GM12864 (cell line): ENCODE results near the gene CACNA1E.
"Not testable (repeated sequence)": the region's sequence is repeated elsewhere in the genome, so short reads cannot be mapped to it uniquely, and the experiment has no call there.

Source experiments
- DNase-seq: peaks from one replicate; pipeline ENCODE4 v3.0.0-alpha.2; 2011; ENCODE audit warnings: low read depth
- H3K4me3 ChIP-seq: 2 replicates; pipeline ENCODE4 v1.5.1; 2011; ENCODE audit warnings: mild to moderate bottlenecking, low read depth, low read length, control low read depth
- CTCF ChIP-seq: IDR thresholded peaks from 2 replicates; pipeline ENCODE4 v1.5.1; 2011; ENCODE audit warnings: low read depth, mild to moderate bottlenecking, moderate library complexity, low read length, control low read depth, inconsistent platforms; ENCODE audit errors: missing control alignments

Gene CACNA1E

GRCh38 chr1:181812208-181812607 lies 328.9 kb downstream of the CACNA1E start:
- no peak for TF ChIP-seq CTCF
- H3K4me3 ChIP-seq = no peak overlapping the region
- DNase-seq = no peak

- TF ChIP-seq CTCF = no peak
- no peak overlapping the region for H3K4me3 ChIP-seq
- DNase-seq = no peak
These were observed 329.9 kb downstream of the CACNA1E start for GRCh38 chr1:181813266-181813665.

- no peak overlapping the region for H3K4me3 ChIP-seq
- TF ChIP-seq CTCF = no peak
- DNase-seq = no peak
These were observed 333.3 kb downstream of the CACNA1E start for GRCh38 chr1:181816608-181817007.

- no peak overlapping the region for H3K4me3 ChIP-seq
- no peak for TF ChIP-seq CTCF
- DNase-seq = no peak
These were observed 333.8 kb downstream of the CACNA1E start for GRCh38 chr1:181817091-181817490.

GRCh38 chr1:181818459-181818858 lies 335.1 kb downstream of the CACNA1E start:
- DNase-seq = no peak
- no peak overlapping the region for H3K4me3 ChIP-seq
- TF ChIP-seq CTCF = no peak

- DNase-seq = no peak
- no peak for TF ChIP-seq CTCF
- no peak overlapping the region for H3K4me3 ChIP-seq
These were observed 335.6 kb downstream of the CACNA1E start for GRCh38 chr1:181818943-181819342.

- no peak for DNase-seq
- no peak for TF ChIP-seq CTCF
- H3K4me3 ChIP-seq = no peak overlapping the region
These were observed 338.4 kb downstream of the CACNA1E start for GRCh38 chr1:181821701-181822100.

GRCh38 chr1:181832173-181832880 lies 349.0 kb downstream of the CACNA1E start:
- H3K4me3 ChIP-seq, DNase-seq: not testable (repeated sequence)
